ENCODE results near the gene DYSF. TPM values are rescaled to one million over a fixed set of nuclear protein-coding genes. Genes with fewer than 3 reads are reported as not detected.

The DYSF gene
- total and polyA plus RNA-seq, 2 donors (not counting 3 experiments of a cell fraction or from before 2014, with no cell fraction given), result 50.9 to 152 TPM

DNA sequence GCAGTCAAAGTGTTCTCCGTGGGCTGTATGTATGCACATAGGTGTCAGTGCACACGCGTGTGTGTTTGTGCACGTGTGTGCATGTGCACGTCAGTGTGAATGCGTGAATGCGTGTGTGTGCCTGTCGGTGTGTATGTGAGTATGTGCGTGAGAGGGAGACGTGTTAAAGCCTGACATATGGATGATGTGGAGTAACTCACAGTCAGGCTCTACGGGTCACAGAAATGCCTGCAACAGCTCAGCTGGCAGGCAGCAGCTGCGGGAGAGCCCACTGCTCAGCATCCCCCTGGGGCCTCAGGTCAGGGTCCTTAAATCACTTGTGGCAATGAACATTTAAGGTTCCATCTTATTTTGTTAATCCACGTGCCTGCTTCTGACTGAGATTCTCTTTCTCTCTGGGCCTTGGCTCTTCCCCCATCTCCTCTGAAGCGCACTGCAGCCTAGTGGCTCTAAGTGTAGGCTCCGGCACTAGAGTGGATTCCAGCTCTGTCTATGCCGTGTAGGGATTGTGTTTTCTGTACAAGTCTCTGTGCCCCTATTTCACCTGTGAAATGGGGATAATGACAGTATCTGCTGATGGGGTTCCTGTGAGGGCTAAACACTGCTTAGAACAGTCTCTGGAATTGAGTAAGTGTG lies 63.0 kb downstream of the DYSF start:
- Histone ChIP-seq H3K27ac (ENCODE audit: insufficient read depth, low read depth, low read length) (no peak overlapping the region), H2AFZ (ENCODE audit: low read depth, low read length) (no peak overlapping the region), H3K9me1 (replicated peaks; ENCODE audit: control insufficient read depth, extremely low read depth, insufficient read depth, low read length) (no peaks in the 10 kb centered on the region), H3K4me2 (ENCODE audit: insufficient read depth, low read length) (no peak overlapping the region), H3K79me2 (ENCODE audit: control insufficient read depth, insufficient read depth, low read length) (no peaks in the 10 kb centered on the region), H3K4me3 (replicated peaks in 1 of 3; ENCODE audit: insufficient read depth in 1 of 3, low read depth in 1 of 3, low read length in 3 of 3) (no peak overlapping the region), H3K36me3 (ENCODE audit: control insufficient read depth in 2 of 2, extremely low read depth in 1 of 2, insufficient read depth in 2 of 2, low read length in 2 of 2) (peaks cover 2 to 37% of the 10 kb centered on the region in 2 experiments), H3K4me1 (ENCODE audit: control insufficient read depth, extremely low read depth, insufficient read depth, low read length) (no peaks in the 10 kb centered on the region), H3K9me3 (replicated peaks; ENCODE audit: control insufficient read depth, insufficient read depth, low read length) (no peaks in the 10 kb centered on the region), H4K20me1 (replicated peaks; ENCODE audit: control insufficient read depth, extremely low read depth, insufficient read depth, low read length) (no peaks in the 10 kb centered on the region), H3K9ac (replicated peaks; ENCODE audit: extremely low read depth, insufficient read depth, low read length) (no peak overlapping the region), H3K27me3 (ENCODE audit: control insufficient read depth in 2 of 2, insufficient read depth in 2 of 2, low read length in 2 of 2) (no peaks in the 10 kb centered on the region)
- ChIA-PET CTCF (interaction anchor here (1.8 to 15.3 kb wide), 2 partner anchors 56 to 217 kb away, joined by 8 to 219 read pairs; no protein-coding TSS in a partner anchor), POLR2A (no interaction called here)
- FAIRE-seq (no peak), DNase-seq (ENCODE audit: low read depth, low spot score) (no peak)
- TF ChIP-seq, protein P1, sequence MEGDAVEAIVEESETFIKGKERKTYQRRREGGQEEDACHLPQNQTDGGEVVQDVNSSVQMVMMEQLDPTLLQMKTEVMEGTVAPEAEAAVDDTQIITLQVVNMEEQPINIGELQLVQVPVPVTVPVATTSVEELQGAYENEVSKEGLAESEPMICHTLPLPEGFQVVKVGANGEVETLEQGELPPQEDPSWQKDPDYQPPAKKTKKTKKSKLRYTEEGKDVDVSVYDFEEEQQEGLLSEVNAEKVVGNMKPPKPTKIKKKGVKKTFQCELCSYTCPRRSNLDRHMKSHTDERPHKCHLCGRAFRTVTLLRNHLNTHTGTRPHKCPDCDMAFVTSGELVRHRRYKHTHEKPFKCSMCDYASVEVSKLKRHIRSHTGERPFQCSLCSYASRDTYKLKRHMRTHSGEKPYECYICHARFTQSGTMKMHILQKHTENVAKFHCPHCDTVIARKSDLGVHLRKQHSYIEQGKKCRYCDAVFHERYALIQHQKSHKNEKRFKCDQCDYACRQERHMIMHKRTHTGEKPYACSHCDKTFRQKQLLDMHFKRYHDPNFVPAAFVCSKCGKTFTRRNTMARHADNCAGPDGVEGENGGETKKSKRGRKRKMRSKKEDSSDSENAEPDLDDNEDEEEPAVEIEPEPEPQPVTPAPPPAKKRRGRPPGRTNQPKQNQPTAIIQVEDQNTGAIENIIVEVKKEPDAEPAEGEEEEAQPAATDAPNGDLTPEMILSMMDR (IDR thresholded peaks at IDR 0.05; ENCODE audit: extremely low read depth in 1 of 2, insufficient read depth in 1 of 2, low read depth in 1 of 2, low read length in 2 of 2), result no peak
- TF ChIP-seq POLR2A (IDR thresholded peaks at IDR 0.05; ENCODE audit: low read depth, low read length), result no peak
- no peak for TF ChIP-seq MYC (IDR thresholded peaks at IDR 0.05; ENCODE audit: low read depth, low read length)
- no peak for TF ChIP-seq JUN (IDR thresholded peaks at IDR 0.05; ENCODE audit: borderline replicate concordance, insufficient read depth, insufficient read length, low read depth)
- TF ChIP-seq POLR2AphosphoS5 (IDR thresholded peaks at IDR 0.05; ENCODE audit: insufficient read depth, low read depth, low read length), result no peak
- no peak for TF ChIP-seq FOS (IDR thresholded peaks at IDR 0.05; ENCODE audit: borderline replicate concordance, insufficient read depth, low read length)
- TF ChIP-seq GATA2 (IDR thresholded peaks at IDR 0.05; ENCODE audit: insufficient read depth, insufficient read length, low read depth, low read length), result no peak
- TF ChIP-seq EZH2 (IDR thresholded peaks at IDR 0.05; ENCODE audit: borderline replicate concordance, low read depth, low read length, severe bottlenecking), result no peak
- TF ChIP-seq, protein P2, sequence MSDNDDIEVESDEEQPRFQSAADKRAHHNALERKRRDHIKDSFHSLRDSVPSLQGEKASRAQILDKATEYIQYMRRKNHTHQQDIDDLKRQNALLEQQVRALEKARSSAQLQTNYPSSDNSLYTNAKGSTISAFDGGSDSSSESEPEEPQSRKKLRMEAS (IDR thresholded peaks at IDR 0.05; ENCODE audit: insufficient read depth, insufficient read length), result no peak
- no TSS peak for BruUV-seq (replicated peaks)
- dilution Hi-C loops (cut with MboI; ENCODE audit: extremely low pct_ligation_motif_present, low sequenced_read_pairs), result no loop called here
- intact Hi-C loops (cut with micrococcal nuclease), result loop anchor here (10.0 kb wide), 1 partner anchor 142 kb away; no protein-coding TSS in a partner anchor

All from endothelial cell of umbilical vein (primary cell).